Measurements from ENCODE around the gene PON2.

GRCh38 chr7:95472581-95473161 lies 37.8 kb upstream of the PON2 start:
- TF ChIP-seq CTCF (conservative IDR thresholded peaks at IDR 0.05 in 1 of 2, IDR thresholded peaks at IDR 0.05 in 1 of 2; ENCODE audit: low read depth in 1 of 2, low read length in 2 of 2) (no peak), EZH2 (IDR thresholded peaks at IDR 0.05; ENCODE audit: low read length, missing control alignments) (no peak)
